GM23338 (cell line): ENCODE results near the gene SPINT2. TPM values are rescaled to one million over a fixed set of nuclear protein-coding genes. Genes with fewer than 3 reads are reported as not detected.

Experiments used
- REST ChIP-seq: IDR thresholded peaks from one replicate; pipeline ENCODE4 v1.6.1; 2018; ENCODE audit warnings: antibody characterized with exemption; ENCODE audit not compliant: unreplicated experiment
- STAT1 ChIP-seq: IDR thresholded peaks from one replicate; pipeline ENCODE4 v1.6.1; 2016; ENCODE audit warnings: antibody characterized with exemption; ENCODE audit not compliant: unreplicated experiment
- ZNF114 ChIP-seq: fragments of 250-450 bp; sonication (Bioruptor Pico); IDR thresholded peaks from 2 replicates; pipeline ENCODE4 v1.5.0; 2020; ENCODE audit warnings: mild to moderate bottlenecking, moderate library complexity
- ZNF331 ChIP-seq: fragments of 250-450 bp; sonication (Bioruptor Pico); IDR thresholded peaks from 2 replicates; pipeline ENCODE4 v1.5.0; 2020; ENCODE audit warnings: low read depth, mild to moderate bottlenecking, moderate library complexity
- polyA plus RNA-seq: library from polyadenylated mRNA; unstranded; fragments of >200 nt; fragmentation: Nextera tagmentation; extraction: Ambion mirVana; gene quantifications from 2 replicates; pipeline ENCODE4 v1.2.1, GENCODE V29; 2016
- small RNA-seq: library from RNA; depleted of rRNA; stranded (forward); fragments of <200 nt; gene quantifications from one replicate; pipeline ENCODE3, GENCODE V24; 2014; ENCODE audit warnings: low replicate concordance
- total RNA-seq: library from RNA; depleted of rRNA; stranded (reverse); fragments of >200 nt; shearing (Covaris generic); gene quantifications from 2 replicates; pipeline ENCODE4 v1.2.3, GENCODE V29; 2014; rRNA removed

The SPINT2 gene
- total and polyA plus RNA-seq, 2 experiments from 2014 or later: 319 to 468 TPM

GRCh38 chr19:38340927-38341326 lies 76.6 kb downstream of the SPINT2 start (continued):
- TF ChIP-seq REST: no peak
- no peak for TF ChIP-seq ZNF114 (CRISPR knock-in tag)
- TF ChIP-seq ZNF331: no peak
- no peak for TF ChIP-seq STAT1

Small RNA genes lying within 50 kb of the gene (small RNA-seq; reads per million reads assigned to genes)
- not detected for gene RF00019

Other genes with a start within 250 kb of the SPINT2 start
- 8.3 and 11.7 TPM in 2 replicates for gene DPF1, start 40.4 kb upstream of the SPINT2 start, total RNA-seq
- 7.9 and 8.3 TPM in 2 replicates for gene DPF1, start 40.4 kb upstream of the SPINT2 start, polyA plus RNA-seq
- 9.4 and 14.5 TPM in 2 replicates for gene PPP1R14A, start 8.2 kb upstream of the SPINT2 start, total RNA-seq
- 76.2 and 77.5 TPM in 2 replicates for gene PPP1R14A, start 8.2 kb upstream of the SPINT2 start, polyA plus RNA-seq
- 26.7 and 58.9 TPM in 2 replicates for gene C19orf33, start 39.7 kb downstream of the SPINT2 start, total RNA-seq
- gene C19orf33, start 39.7 kb downstream of the SPINT2 start, polyA plus RNA-seq: 72.2 and 95.5 TPM in 2 replicates
- 102 and 106 TPM in 2 replicates for gene YIF1B, start 51.4 kb downstream of the SPINT2 start, total RNA-seq
- 82.8 and 88.0 TPM in 2 replicates for gene YIF1B, start 51.4 kb downstream of the SPINT2 start, polyA plus RNA-seq
- 9.9 and 14.6 TPM in 2 replicates for gene KCNK6, start 55.3 kb downstream of the SPINT2 start, total RNA-seq
- 9.0 and 9.4 TPM in 2 replicates for gene KCNK6, start 55.3 kb downstream of the SPINT2 start, polyA plus RNA-seq
- gene CATSPERG, start 71.3 kb downstream of the SPINT2 start, total RNA-seq: 1.4 and 4.2 TPM in 2 replicates
- gene CATSPERG, start 71.3 kb downstream of the SPINT2 start, polyA plus RNA-seq: 1.4 and 1.9 TPM in 2 replicates
- gene PSMD8, start 110.0 kb downstream of the SPINT2 start, total RNA-seq: 165 and 241 TPM in 2 replicates
- 129 and 138 TPM in 2 replicates for gene PSMD8, start 110.0 kb downstream of the SPINT2 start, polyA plus RNA-seq
- gene GGN, start 123.5 kb downstream of the SPINT2 start, total RNA-seq: 0.14 and 0.70 TPM in 2 replicates
- gene GGN, start 123.5 kb downstream of the SPINT2 start, polyA plus RNA-seq: 1.5 and 2.6 TPM in 2 replicates
- gene SPRED3, start 124.1 kb downstream of the SPINT2 start, total RNA-seq: 3.9 TPM in 2 replicates
- 10.7 and 11.6 TPM in 2 replicates for gene SPRED3, start 124.1 kb downstream of the SPINT2 start, polyA plus RNA-seq
- gene FAM98C, start 138.5 kb downstream of the SPINT2 start, total RNA-seq: 4.3 and 5.7 TPM in 2 replicates
- gene FAM98C, start 138.5 kb downstream of the SPINT2 start, polyA plus RNA-seq: 7.6 and 8.0 TPM in 2 replicates
- gene RASGRP4, start 161.6 kb downstream of the SPINT2 start, total RNA-seq: 3.6 and 4.1 TPM in 2 replicates
- 1.5 and 1.6 TPM in 2 replicates for gene RASGRP4, start 161.6 kb downstream of the SPINT2 start, polyA plus RNA-seq
- gene RYR1, start 169.1 kb downstream of the SPINT2 start, total RNA-seq: 17.3 and 26.7 TPM in 2 replicates
- 4.0 and 4.7 TPM in 2 replicates for gene RYR1, start 169.1 kb downstream of the SPINT2 start, polyA plus RNA-seq